Left hindlimb (tissue), 1 donor: ENCODE data around the gene GSG1L2.
"Not testable (repeated sequence)": the region's sequence is repeated elsewhere in the genome, so short reads cannot be mapped to it uniquely, and the experiment has no call there.

Experiments
- DNase-seq: peaks from one replicate; pipeline ENCODE4 v3.0.0-alpha.2; 2018

Gene GSG1L2

GRCh38 chr17:9788601-9789000 is 33.3 kb downstream of the GSG1L2 start:
- no peak for DNase-seq

- DNase-seq, result no peak
Measured at GRCh38 chr17:9784544-9784943, 37.3 kb downstream of the GSG1L2 start.

- DNase-seq, result not testable (repeated sequence)
Measured at GRCh38 chr17:9783465-9783864, 38.4 kb downstream of the GSG1L2 start.

GRCh38 chr17:9783050-9783449 is 38.8 kb downstream of the GSG1L2 start:
- DNase-seq, result no peak

GRCh38 chr17:9780552-9780951 is 41.3 kb downstream of the GSG1L2 start:
- DNase-seq, result no peak

- DNase-seq, result no peak
Measured at GRCh38 chr17:9776911-9777310, 45.0 kb downstream of the GSG1L2 start.

- no peak for DNase-seq
Measured at GRCh38 chr17:9772658-9773057, 49.2 kb downstream of the GSG1L2 start.

GRCh38 chr17:9771465-9771864 is 50.4 kb downstream of the GSG1L2 start:
- DNase-seq, result no peak

- no peak for DNase-seq
Measured at GRCh38 chr17:9769036-9769695, 52.7 kb downstream of the GSG1L2 start.

- no peak for DNase-seq
Measured at GRCh38 chr17:9768381-9768934, 53.4 kb downstream of the GSG1L2 start.

- DNase-seq, result no peak
Measured at GRCh38 chr17:9767432-9767991, 54.4 kb downstream of the GSG1L2 start.

GRCh38 chr17:9766970-9767369 is 54.9 kb downstream of the GSG1L2 start:
- DNase-seq, result no peak

- no peak for DNase-seq
Measured at GRCh38 chr17:9765322-9765721, 56.6 kb downstream of the GSG1L2 start.

- no peak for DNase-seq
Measured at GRCh38 chr17:9763643-9764042, 58.2 kb downstream of the GSG1L2 start.

GRCh38 chr17:9760266-9760665 is 61.6 kb downstream of the GSG1L2 start:
- no peak for DNase-seq

GRCh38 chr17:9755083-9755482 is 66.8 kb downstream of the GSG1L2 start:
- no peak for DNase-seq
